ENCODE results near the gene CCNDBP1. TPM values are rescaled to one million over a fixed set of nuclear protein-coding genes. Genes with fewer than 3 reads are reported as not detected.
A peak's percentile ranks its signal among the peaks of the same experiment; 100 is the strongest.

CCNDBP1 gene
- total RNA-seq, 1 experiment from 2014 or later: 39.8 TPM

DNA sequence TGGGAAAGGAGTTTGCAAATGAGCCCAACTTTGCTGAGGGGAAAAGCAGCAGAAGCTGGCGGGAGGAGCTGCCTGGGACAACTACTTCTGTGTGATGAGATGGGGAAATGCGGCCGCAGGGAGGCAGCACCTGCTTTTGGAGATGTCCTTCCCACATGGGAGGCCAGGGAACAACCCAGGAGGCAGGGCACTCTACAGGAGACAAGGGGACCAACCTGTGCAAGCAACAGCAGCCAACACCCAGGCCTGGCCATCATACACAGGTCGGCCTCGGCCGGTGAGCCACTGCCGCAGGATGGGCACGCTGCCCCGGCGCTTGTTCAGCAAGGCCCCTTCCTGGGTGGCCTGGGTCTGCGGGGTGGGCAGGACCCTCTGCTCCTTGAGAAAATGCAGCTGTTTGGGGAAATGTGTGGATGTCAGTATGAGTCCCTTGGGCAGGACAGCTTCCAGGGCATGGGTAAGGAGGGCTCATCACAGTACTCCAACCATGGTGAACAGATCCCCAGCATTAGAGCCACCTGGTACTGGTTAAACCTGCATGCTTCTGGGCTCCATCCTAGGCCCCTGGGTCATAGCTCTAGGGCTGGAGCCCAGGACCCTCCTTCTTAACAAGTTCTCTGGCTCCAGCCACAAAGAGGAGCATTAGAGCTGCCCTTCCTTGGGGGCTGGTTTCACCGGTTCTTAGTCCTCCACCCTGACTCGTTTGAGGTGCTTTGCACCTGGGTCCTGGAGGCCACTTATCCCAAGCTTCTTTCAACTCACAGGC is 24.0 kb downstream of the CCNDBP1 start:
- intact Hi-C loops (cut with micrococcal nuclease): no loop called here
- TF ChIP-seq SRF (IDR thresholded peaks at IDR 0.05; ENCODE audit: low read depth) (no peak), YY1 (IDR thresholded peaks at IDR 0.05; ENCODE audit: extremely low read depth, insufficient replicate concordance, low read depth, low read length) (no peak), EZH2phosphoT487 (IDR thresholded peaks at IDR 0.05; ENCODE audit: borderline replicate concordance) (no peak), RAD21 (IDR thresholded peaks at IDR 0.05; ENCODE audit: low read depth) (peak; percentile 18; the same call in 1 of the 2 replicates), EGR1 (IDR thresholded peaks at IDR 0.05; ENCODE audit: low read depth) (no peak), SP1 (IDR thresholded peaks at IDR 0.05; ENCODE audit: low read depth) (no peak)
- TF ChIP-seq, protein P1, sequence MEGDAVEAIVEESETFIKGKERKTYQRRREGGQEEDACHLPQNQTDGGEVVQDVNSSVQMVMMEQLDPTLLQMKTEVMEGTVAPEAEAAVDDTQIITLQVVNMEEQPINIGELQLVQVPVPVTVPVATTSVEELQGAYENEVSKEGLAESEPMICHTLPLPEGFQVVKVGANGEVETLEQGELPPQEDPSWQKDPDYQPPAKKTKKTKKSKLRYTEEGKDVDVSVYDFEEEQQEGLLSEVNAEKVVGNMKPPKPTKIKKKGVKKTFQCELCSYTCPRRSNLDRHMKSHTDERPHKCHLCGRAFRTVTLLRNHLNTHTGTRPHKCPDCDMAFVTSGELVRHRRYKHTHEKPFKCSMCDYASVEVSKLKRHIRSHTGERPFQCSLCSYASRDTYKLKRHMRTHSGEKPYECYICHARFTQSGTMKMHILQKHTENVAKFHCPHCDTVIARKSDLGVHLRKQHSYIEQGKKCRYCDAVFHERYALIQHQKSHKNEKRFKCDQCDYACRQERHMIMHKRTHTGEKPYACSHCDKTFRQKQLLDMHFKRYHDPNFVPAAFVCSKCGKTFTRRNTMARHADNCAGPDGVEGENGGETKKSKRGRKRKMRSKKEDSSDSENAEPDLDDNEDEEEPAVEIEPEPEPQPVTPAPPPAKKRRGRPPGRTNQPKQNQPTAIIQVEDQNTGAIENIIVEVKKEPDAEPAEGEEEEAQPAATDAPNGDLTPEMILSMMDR (IDR thresholded peaks at IDR 0.05 in 2 of 3, conservative IDR thresholded peaks at IDR 0.05 in 1 of 3; ENCODE audit: borderline replicate concordance in 1 of 3, insufficient read depth in 1 of 3, low read depth in 2 of 3, low read length in 2 of 3): 0 out of 6 replicates have a peak, but pooled peaks of 1 of the 3 experiments have one; percentile 8
- TF ChIP-seq, protein P2, sequence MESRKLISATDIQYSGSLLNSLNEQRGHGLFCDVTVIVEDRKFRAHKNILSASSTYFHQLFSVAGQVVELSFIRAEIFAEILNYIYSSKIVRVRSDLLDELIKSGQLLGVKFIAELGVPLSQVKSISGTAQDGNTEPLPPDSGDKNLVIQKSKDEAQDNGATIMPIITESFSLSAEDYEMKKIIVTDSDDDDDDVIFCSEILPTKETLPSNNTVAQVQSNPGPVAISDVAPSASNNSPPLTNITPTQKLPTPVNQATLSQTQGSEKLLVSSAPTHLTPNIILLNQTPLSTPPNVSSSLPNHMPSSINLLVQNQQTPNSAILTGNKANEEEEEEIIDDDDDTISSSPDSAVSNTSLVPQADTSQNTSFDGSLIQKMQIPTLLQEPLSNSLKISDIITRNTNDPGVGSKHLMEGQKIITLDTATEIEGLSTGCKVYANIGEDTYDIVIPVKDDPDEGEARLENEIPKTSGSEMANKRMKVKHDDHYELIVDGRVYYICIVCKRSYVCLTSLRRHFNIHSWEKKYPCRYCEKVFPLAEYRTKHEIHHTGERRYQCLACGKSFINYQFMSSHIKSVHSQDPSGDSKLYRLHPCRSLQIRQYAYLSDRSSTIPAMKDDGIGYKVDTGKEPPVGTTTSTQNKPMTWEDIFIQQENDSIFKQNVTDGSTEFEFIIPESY (IDR thresholded peaks at IDR 0.05; ENCODE audit: extremely low read depth, insufficient replicate concordance, low read length): no peak
- RAD21 ChIA-PET (ENCODE audit: low non-redundant PET in 1 of 2, low total read pairs in 2 of 2, uncharacterized antibody in 2 of 2, unreplicated experiment in 2 of 2): no interaction called here
- Histone ChIP-seq H3K27ac (ENCODE audit: low read depth, low read length) (no peak overlapping the region), H3K9ac (ENCODE audit: low read length) (no peak overlapping the region), H3K4me2 (ENCODE audit: low read length) (no peak overlapping the region), H2AFZ (ENCODE audit: low read depth, low read length, poor library complexity, severe bottlenecking) (no peak overlapping the region), H3K36me3 (ENCODE audit: control insufficient read depth in 1 of 2, insufficient read depth in 2 of 2, low read length in 2 of 2) (no peaks in the 10 kb centered on the region), H3K9me3 (ENCODE audit: control insufficient read depth in 1 of 2, insufficient read depth in 1 of 2, low read depth in 1 of 2, low read length in 2 of 2) (no peaks in the 10 kb centered on the region), H3K4me1 (ENCODE audit: control insufficient read depth in 1 of 2, insufficient read depth in 2 of 2, low read length in 2 of 2) (peaks cover 0 to under 1% of the 10 kb centered on the region in 2 experiments; a peak in 1 of 4 replicates), H3K27me3 (ENCODE audit: insufficient read depth, low read length) (no peaks in the 10 kb centered on the region), H3K79me2 (ENCODE audit: insufficient read depth, low read length) (no peaks in the 10 kb centered on the region), H3K4me3 (replicated peaks in 1 of 2; ENCODE audit: low read depth in 1 of 2, low read length in 2 of 2) (no peak overlapping the region), H4K20me1 (ENCODE audit: insufficient read depth) (no peaks in the 10 kb centered on the region), H3K9me2 (ENCODE audit: insufficient read depth) (no peaks in the 10 kb centered on the region)
- POLR2A ChIA-PET: no interaction called here
- CTCF ChIA-PET: no interaction called here
- ATAC-seq (peak; percentile 63), DNase-seq (ENCODE audit: low read depth, low spot score) (no peak)
- BruUV-seq (replicated peaks): no TSS peak
